NT2/D1 (cell line): Measurements from ENCODE around the gene PLEKHG7.

ENCODE experiments used
- DNase-seq: peaks from one replicate; pipeline ENCODE4 v3.0.0-alpha.2; 2011; ENCODE audit warnings: low read depth, low spot score
- H3K27me3 ChIP-seq: 2 replicates; pipeline ENCODE4 v1.6.0; 2011; ENCODE audit warnings: mild to moderate bottlenecking; ENCODE audit not compliant: insufficient read length, insufficient read depth
- H3K36me3 ChIP-seq: 2 replicates; pipeline ENCODE4 v1.6.1; 2011; ENCODE audit warnings: mild to moderate bottlenecking, low read length, mixed read lengths; ENCODE audit not compliant: insufficient read depth, insufficient read length
- H3K4me1 ChIP-seq: 2 replicates; pipeline ENCODE4 v1.5.1; 2011; ENCODE audit not compliant: insufficient read depth, insufficient read length
- H3K4me3 ChIP-seq: 2 replicates; pipeline ENCODE4 v1.5.1; 2011; ENCODE audit warnings: low read depth; ENCODE audit not compliant: insufficient read length
- H3K9ac ChIP-seq: 2 replicates; pipeline ENCODE4 v1.6.0; 2011; ENCODE audit warnings: low read depth; ENCODE audit not compliant: insufficient read length
- H3K9me3 ChIP-seq: 2 replicates; pipeline ENCODE4 v1.5.1; 2011; ENCODE audit warnings: mild to moderate bottlenecking, low read length; ENCODE audit not compliant: insufficient read depth
- SUZ12 ChIP-seq: IDR thresholded peaks from 2 replicates; pipeline ENCODE4 v1.6.1; 2011; ENCODE audit not compliant: insufficient read length, insufficient read depth; ENCODE audit errors: extremely low read depth
- YY1 ChIP-seq: IDR thresholded peaks from 2 replicates; pipeline ENCODE4 v1.6.1; 2011; ENCODE audit not compliant: insufficient read length, insufficient read depth
- ZNF274 ChIP-seq: IDR thresholded peaks from 2 replicates; pipeline ENCODE4 v1.6.1; 2011; ENCODE audit warnings: mild to moderate bottlenecking, low read depth, low read length

PLEKHG7 gene

GRCh38 chr12:92733181-92733580, 30.4 kb downstream of the PLEKHG7 start:
- Histone ChIP-seq H3K4me1 (no peaks in the 10 kb centered on the region), H3K36me3 (no peaks in the 10 kb centered on the region), H3K27me3 (no peaks in the 10 kb centered on the region), H3K9ac (no peak overlapping the region), H3K4me3 (no peak overlapping the region), H3K9me3 (no peaks in the 10 kb centered on the region)
- no peak for DNase-seq
- no peak for TF ChIP-seq ZNF274

- no peaks in the 10 kb centered on the region for H3K36me3 ChIP-seq
- H3K4me1 ChIP-seq, result no peaks in the 10 kb centered on the region
- no peak for DNase-seq
- H3K4me3 ChIP-seq, result no peak overlapping the region
- H3K27me3 ChIP-seq, result no peaks in the 10 kb centered on the region
- H3K9ac ChIP-seq, result no peak overlapping the region
- TF ChIP-seq SUZ12 (no peak), ZNF274 (no peak), YY1 (no peak)
- no peaks in the 10 kb centered on the region for H3K9me3 ChIP-seq
Observed at GRCh38 chr12:92733661-92734060, 30.9 kb downstream of the PLEKHG7 start.

GRCh38 chr12:92735131-92735721, 32.4 kb downstream of the PLEKHG7 start:
- TF ChIP-seq YY1 (no peak), ZNF274 (no peak), SUZ12 (no peak)
- no peaks in the 10 kb centered on the region for H3K36me3 ChIP-seq
- H3K4me3 ChIP-seq, result no peak overlapping the region
- no peaks in the 10 kb centered on the region for H3K4me1 ChIP-seq
- DNase-seq, result no peak
- H3K9me3 ChIP-seq, result no peaks in the 10 kb centered on the region
- H3K9ac ChIP-seq, result no peak overlapping the region
- no peaks in the 10 kb centered on the region for H3K27me3 ChIP-seq

GRCh38 chr12:92736605-92737004, 33.8 kb downstream of the PLEKHG7 start:
- H3K4me3 ChIP-seq, result no peak overlapping the region
- no peak for DNase-seq
- H3K36me3 ChIP-seq, result no peaks in the 10 kb centered on the region
- H3K27me3 ChIP-seq, result no peaks in the 10 kb centered on the region
- H3K4me1 ChIP-seq, result no peaks in the 10 kb centered on the region
- H3K9me3 ChIP-seq, result no peaks in the 10 kb centered on the region
- no peak overlapping the region for H3K9ac ChIP-seq
- no peak for TF ChIP-seq SUZ12
- no peak for TF ChIP-seq YY1
- TF ChIP-seq ZNF274, result no peak

GRCh38 chr12:92737855-92738850, 35.4 kb downstream of the PLEKHG7 start:
- no peaks in the 10 kb centered on the region for H3K27me3 ChIP-seq
- DNase-seq, result no peak
- TF ChIP-seq SUZ12 (no peak), YY1 (no peak), ZNF274 (no peak)

GRCh38 chr12:92739113-92739512, 36.3 kb downstream of the PLEKHG7 start:
- Histone ChIP-seq H3K9ac (no peak overlapping the region), H3K4me1 (no peaks in the 10 kb centered on the region), H3K4me3 (no peak overlapping the region), H3K36me3 (no peaks in the 10 kb centered on the region), H3K9me3 (no peaks in the 10 kb centered on the region), H3K27me3 (no peaks in the 10 kb centered on the region)
- no peak for DNase-seq
- TF ChIP-seq YY1 (no peak), SUZ12 (no peak), ZNF274 (no peak)

More at GRCh38 chr12:92737855-92738850, 35.4 kb downstream of the PLEKHG7 start:
- Histone ChIP-seq H3K9me3 (no peaks in the 10 kb centered on the region), H3K36me3 (no peaks in the 10 kb centered on the region), H3K9ac (no peak overlapping the region), H3K4me3 (no peak overlapping the region), H3K4me1 (no peaks in the 10 kb centered on the region)

GRCh38 chr12:92740411-92740810, 37.6 kb downstream of the PLEKHG7 start:
- no peak for DNase-seq
- Histone ChIP-seq H3K9ac (no peak overlapping the region), H3K4me1 (no peaks in the 10 kb centered on the region), H3K9me3 (no peaks in the 10 kb centered on the region), H3K36me3 (no peaks in the 10 kb centered on the region), H3K27me3 (no peaks in the 10 kb centered on the region), H3K4me3 (no peak overlapping the region)
- no peak for TF ChIP-seq SUZ12
- no peak for TF ChIP-seq ZNF274
- no peak for TF ChIP-seq YY1
